Measurements from ENCODE around the gene GABRA1.

The GABRA1 gene

GRCh38 chr5:161946911-161947310 is 99.0 kb downstream of the GABRA1 start:
- no peak overlapping the region for H3K27ac ChIP-seq (ENCODE audit: low read depth, low read length, poor library complexity, severe bottlenecking)
- TF ChIP-seq CTCF (IDR thresholded peaks at IDR 0.05; ENCODE audit: low read length) (no peak), EZH2 (IDR thresholded peaks at IDR 0.05; ENCODE audit: borderline replicate concordance, low read length) (no peak)
- no peaks in the 10 kb centered on the region for H3K27me3 ChIP-seq (ENCODE audit: insufficient read depth, low read length)
- H3K36me3 ChIP-seq (ENCODE audit: insufficient read depth, low read length), result no peaks in the 10 kb centered on the region
- no peak overlapping the region for H3K9ac ChIP-seq (ENCODE audit: low read length)
- H3K9me2 ChIP-seq (ENCODE audit: low read depth, low read length), result no peaks in the 10 kb centered on the region; the same call in 1 of the 2 replicates
- H3K4me2 ChIP-seq (ENCODE audit: low read length), result no peak overlapping the region
- H3K79me2 ChIP-seq (ENCODE audit: insufficient read depth, low read length), result no peaks in the 10 kb centered on the region
- H3K9me3 ChIP-seq (ENCODE audit: low read length), result no peaks in the 10 kb centered on the region
- no peak overlapping the region for H3K4me3 ChIP-seq (ENCODE audit: low read depth, low read length, poor library complexity, severe bottlenecking)
- no peaks in the 10 kb centered on the region for H4K20me1 ChIP-seq (ENCODE audit: insufficient read depth, low read length)
- no peak overlapping the region for H2AFZ ChIP-seq (ENCODE audit: low read length)
- no peaks in the 10 kb centered on the region for H3K4me1 ChIP-seq (ENCODE audit: insufficient read depth, low read length, severe bottlenecking)
- no peaks in the 10 kb centered on the region for H3F3A ChIP-seq (ENCODE audit: insufficient read depth, low read length)

All from OCI-LY1 (cell line).